Transverse colon (tissue), 4 donors: ENCODE results near the gene WNT10A.

Source experiments
- CTCF ChIP-seq, 5 experiments: fragments of 200-600 bp in 3 of 5; fragments of 450-650 bp in 2 of 5; sonication (generic) in 3 of 5; IDR thresholded peaks; 1 replicate in 2 of 5; 2 replicates in 3 of 5; pipeline ENCODE4 v1.5.1; 2016 to 2017; ENCODE audit warnings: antibody characterized with exemption in 5 of 5, inconsistent platforms in 3 of 5, mild to moderate bottlenecking in 2 of 5, moderate library complexity in 1 of 5
- EP300 ChIP-seq: sonication (generic); formaldehyde crosslinking; IDR thresholded peaks from one replicate; pipeline ENCODE4 v1.6.1; 2017; ENCODE audit warnings: antibody characterized with exemption, low read depth
- POLR2AphosphoS5 ChIP-seq, 3 donors: sonication (generic); formaldehyde crosslinking; IDR thresholded peaks; one replicate each; pipeline ENCODE4 v1.6.1; 2016; ENCODE audit warnings: antibody characterized with exemption in 3 of 3

DNA sequence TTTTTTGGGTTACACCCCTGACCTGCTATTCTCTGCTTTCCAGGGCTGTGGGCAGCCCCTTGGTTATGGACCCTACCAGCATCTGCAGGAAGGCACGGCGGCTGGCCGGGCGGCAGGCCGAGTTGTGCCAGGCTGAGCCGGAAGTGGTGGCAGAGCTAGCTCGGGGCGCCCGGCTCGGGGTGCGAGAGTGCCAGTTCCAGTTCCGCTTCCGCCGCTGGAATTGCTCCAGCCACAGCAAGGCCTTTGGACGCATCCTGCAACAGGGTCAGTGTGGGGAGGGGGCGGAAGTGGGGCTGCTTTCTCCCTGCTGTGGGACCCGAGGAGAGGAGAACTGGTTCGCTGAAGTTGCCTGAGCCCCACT, 9.7 kb upstream of the WNT10A start:
- TF ChIP-seq CTCF (IDR thresholded peaks at IDR 0.05) (no peak), POLR2AphosphoS5 (IDR thresholded peaks at IDR 0.05) (no peak), EP300 (no peak)
